ENCODE data around the gene ZCCHC24.

The ZCCHC24 gene

DNA sequence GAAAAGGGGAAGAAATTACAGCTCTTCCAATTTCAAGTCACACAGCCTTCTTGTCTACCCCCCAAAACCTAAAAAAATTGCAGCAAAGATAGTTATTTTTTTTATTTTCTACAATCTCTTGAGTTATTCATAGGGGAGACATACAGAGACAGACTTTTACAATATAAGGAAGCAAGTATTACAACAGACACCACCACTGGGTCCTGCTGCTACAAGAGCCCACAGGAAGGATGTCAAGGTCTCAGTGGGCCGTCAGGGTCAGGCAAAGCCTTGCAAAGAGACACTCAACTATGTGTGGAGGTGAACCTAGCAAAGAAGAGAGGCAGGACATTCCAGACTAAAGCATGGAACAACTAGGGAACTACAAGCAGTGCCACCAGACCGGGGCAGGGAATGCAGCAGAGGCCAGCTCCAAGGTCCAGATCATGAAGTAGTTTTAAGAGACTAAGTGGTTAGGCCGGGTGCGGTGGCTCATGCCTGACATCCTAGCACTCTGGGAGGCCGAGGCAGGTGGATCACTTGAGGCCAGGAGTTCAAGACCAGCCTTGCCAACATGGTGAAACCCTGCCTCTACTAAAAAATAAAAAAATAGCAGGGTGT is 28.2 kb upstream of the ZCCHC24 start:
- Histone ChIP-seq H3K9me3 (ENCODE audit: control insufficient read depth in 2 of 2, low read length in 2 of 2) (no peaks in the 10 kb centered on the region), H3K36me3 (ENCODE audit: control insufficient read depth in 2 of 2, insufficient read depth in 2 of 2, low read length in 2 of 2) (no peaks in the 10 kb centered on the region), H3K9ac (ENCODE audit: low read depth in 1 of 2, low read length in 2 of 2) (no peak overlapping the region), H3K27ac (ENCODE audit: low read depth in 2 of 2, low read length in 2 of 2) (no peak overlapping the region), H3K4me3 (ENCODE audit: low read length in 2 of 2) (no peak overlapping the region), H3K4me1 (ENCODE audit: control insufficient read depth in 2 of 2, insufficient read depth in 2 of 2, low read length in 2 of 2) (no peaks in the 10 kb centered on the region), H3K27me3 (ENCODE audit: control insufficient read depth in 2 of 2, insufficient read depth in 2 of 2, low read length in 2 of 2) (no peaks in the 10 kb centered on the region)

DNA sequence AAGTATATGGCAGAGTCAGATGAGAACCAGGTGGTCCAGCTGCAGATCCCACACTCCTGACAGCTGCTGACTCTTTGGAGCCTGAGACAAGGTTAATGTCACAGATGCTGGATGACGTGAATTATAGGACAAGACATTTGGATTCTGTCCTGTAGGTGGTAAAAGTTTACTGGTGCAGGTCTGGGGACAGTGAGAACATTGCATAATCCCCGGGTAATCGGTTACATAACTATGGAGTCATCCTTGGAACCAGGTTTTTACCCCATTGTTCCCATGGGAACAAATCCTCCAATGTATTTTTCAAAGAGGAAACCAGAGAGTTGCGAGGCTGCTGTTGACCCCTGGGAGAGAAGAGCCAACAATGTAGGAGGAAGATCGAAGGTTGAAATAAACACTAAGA is 27.5 kb upstream of the ZCCHC24 start:
- Histone ChIP-seq H3K27me3 (ENCODE audit: control insufficient read depth in 2 of 2, insufficient read depth in 2 of 2, low read length in 2 of 2) (no peaks in the 10 kb centered on the region), H3K9ac (ENCODE audit: low read depth in 1 of 2, low read length in 2 of 2) (no peak overlapping the region), H3K9me3 (ENCODE audit: control insufficient read depth in 2 of 2, low read length in 2 of 2) (no peaks in the 10 kb centered on the region), H3K4me3 (ENCODE audit: low read length in 2 of 2) (no peak overlapping the region), H3K4me1 (ENCODE audit: control insufficient read depth in 2 of 2, insufficient read depth in 2 of 2, low read length in 2 of 2) (no peaks in the 10 kb centered on the region), H3K27ac (ENCODE audit: low read depth in 2 of 2, low read length in 2 of 2) (no peak overlapping the region), H3K36me3 (ENCODE audit: control insufficient read depth in 2 of 2, insufficient read depth in 2 of 2, low read length in 2 of 2) (no peaks in the 10 kb centered on the region)

DNA sequence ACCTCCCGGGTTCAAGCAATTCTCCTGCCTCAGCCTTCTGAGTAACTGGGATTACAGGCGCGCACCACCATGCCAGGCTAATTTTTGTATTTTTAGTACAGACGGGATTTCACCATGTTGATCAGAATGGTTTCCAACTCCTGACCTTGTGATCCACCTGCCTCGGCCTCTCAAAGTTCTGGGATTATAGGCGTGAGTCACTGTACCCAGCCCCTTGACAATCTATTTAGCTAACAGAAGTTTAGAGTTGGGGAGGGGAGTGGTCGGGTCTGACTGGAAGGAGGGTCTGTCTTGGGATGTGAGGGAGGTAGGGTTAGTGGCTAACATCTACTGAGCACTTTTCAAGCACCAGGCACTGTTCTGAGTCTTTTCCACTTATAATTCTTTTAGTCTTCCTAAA is 27.0 kb upstream of the ZCCHC24 start:
- Histone ChIP-seq H3K27ac (ENCODE audit: low read depth in 2 of 2, low read length in 2 of 2) (no peak overlapping the region), H3K27me3 (ENCODE audit: control insufficient read depth in 2 of 2, insufficient read depth in 2 of 2, low read length in 2 of 2) (no peaks in the 10 kb centered on the region), H3K4me1 (ENCODE audit: control insufficient read depth in 2 of 2, insufficient read depth in 2 of 2, low read length in 2 of 2) (no peaks in the 10 kb centered on the region), H3K9ac (ENCODE audit: low read depth in 1 of 2, low read length in 2 of 2) (no peak overlapping the region), H3K36me3 (ENCODE audit: control insufficient read depth in 2 of 2, insufficient read depth in 2 of 2, low read length in 2 of 2) (no peaks in the 10 kb centered on the region), H3K4me3 (ENCODE audit: low read length in 2 of 2) (no peak overlapping the region), H3K9me3 (ENCODE audit: control insufficient read depth in 2 of 2, low read length in 2 of 2) (no peaks in the 10 kb centered on the region)

DNA sequence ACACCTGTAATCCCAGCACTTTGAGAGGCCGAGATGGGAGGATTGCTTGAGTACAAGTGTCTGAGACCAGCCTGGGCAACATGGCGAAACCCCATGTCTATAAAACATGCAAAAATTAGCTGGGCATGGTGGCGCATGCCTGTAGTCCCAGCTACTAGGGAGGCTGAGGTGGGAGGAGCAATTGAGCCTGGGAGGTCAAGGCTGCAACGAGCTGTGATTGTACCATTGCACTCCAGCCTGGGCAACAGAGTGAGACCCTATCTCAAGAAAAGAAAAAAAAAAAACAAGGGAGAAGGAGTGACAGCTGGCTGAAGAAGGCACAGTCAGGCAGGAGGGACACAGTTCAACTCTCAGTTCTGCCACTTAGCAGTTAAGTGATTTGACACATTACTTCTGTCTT is 26.4 kb upstream of the ZCCHC24 start:
- Histone ChIP-seq H3K4me1 (ENCODE audit: control insufficient read depth in 2 of 2, insufficient read depth in 2 of 2, low read length in 2 of 2) (no peaks in the 10 kb centered on the region), H3K4me3 (ENCODE audit: low read length in 2 of 2) (no peak overlapping the region), H3K9me3 (ENCODE audit: control insufficient read depth in 2 of 2, low read length in 2 of 2) (no peaks in the 10 kb centered on the region), H3K36me3 (ENCODE audit: control insufficient read depth in 2 of 2, insufficient read depth in 2 of 2, low read length in 2 of 2) (no peaks in the 10 kb centered on the region), H3K27ac (ENCODE audit: low read depth in 2 of 2, low read length in 2 of 2) (no peak overlapping the region), H3K27me3 (ENCODE audit: control insufficient read depth in 2 of 2, insufficient read depth in 2 of 2, low read length in 2 of 2) (no peaks in the 10 kb centered on the region), H3K9ac (ENCODE audit: low read depth in 1 of 2, low read length in 2 of 2) (no peak overlapping the region)

DNA sequence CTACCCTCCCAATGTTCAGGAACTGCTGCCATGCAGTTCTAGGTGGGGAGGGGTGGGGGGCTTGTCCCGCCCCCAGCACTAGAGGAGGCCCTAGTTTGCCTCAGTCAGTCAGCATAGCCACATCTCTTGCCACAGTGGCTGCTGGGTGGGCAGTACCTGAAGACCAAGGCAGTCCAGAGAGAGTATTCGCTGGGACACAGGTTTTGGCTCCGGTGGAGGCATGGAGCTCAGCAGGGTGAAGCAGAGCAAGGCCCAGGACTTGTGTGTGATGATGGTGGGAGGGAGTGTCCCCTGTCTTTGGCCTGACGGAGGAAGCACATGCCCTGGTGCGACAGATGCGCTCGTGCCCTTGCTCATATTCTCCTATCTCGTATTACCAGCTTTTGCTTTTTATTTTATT is 24.7 kb upstream of the ZCCHC24 start:
- H3K36me3 ChIP-seq (ENCODE audit: control insufficient read depth in 2 of 2, insufficient read depth in 2 of 2, low read length in 2 of 2) = no peaks in the 10 kb centered on the region
- no peaks in the 10 kb centered on the region for H3K27me3 ChIP-seq (ENCODE audit: control insufficient read depth in 2 of 2, insufficient read depth in 2 of 2, low read length in 2 of 2)
- H3K27ac ChIP-seq (ENCODE audit: low read depth in 2 of 2, low read length in 2 of 2) = no peak overlapping the region
- no peaks in the 10 kb centered on the region for H3K9me3 ChIP-seq (ENCODE audit: control insufficient read depth in 2 of 2, low read length in 2 of 2)
- H3K4me3 ChIP-seq (ENCODE audit: low read length in 2 of 2) = no peak overlapping the region
- no peak overlapping the region for H3K9ac ChIP-seq (ENCODE audit: low read depth in 1 of 2, low read length in 2 of 2)
- H3K4me1 ChIP-seq (ENCODE audit: control insufficient read depth in 2 of 2, insufficient read depth in 2 of 2, low read length in 2 of 2) = no peaks in the 10 kb centered on the region

DNA sequence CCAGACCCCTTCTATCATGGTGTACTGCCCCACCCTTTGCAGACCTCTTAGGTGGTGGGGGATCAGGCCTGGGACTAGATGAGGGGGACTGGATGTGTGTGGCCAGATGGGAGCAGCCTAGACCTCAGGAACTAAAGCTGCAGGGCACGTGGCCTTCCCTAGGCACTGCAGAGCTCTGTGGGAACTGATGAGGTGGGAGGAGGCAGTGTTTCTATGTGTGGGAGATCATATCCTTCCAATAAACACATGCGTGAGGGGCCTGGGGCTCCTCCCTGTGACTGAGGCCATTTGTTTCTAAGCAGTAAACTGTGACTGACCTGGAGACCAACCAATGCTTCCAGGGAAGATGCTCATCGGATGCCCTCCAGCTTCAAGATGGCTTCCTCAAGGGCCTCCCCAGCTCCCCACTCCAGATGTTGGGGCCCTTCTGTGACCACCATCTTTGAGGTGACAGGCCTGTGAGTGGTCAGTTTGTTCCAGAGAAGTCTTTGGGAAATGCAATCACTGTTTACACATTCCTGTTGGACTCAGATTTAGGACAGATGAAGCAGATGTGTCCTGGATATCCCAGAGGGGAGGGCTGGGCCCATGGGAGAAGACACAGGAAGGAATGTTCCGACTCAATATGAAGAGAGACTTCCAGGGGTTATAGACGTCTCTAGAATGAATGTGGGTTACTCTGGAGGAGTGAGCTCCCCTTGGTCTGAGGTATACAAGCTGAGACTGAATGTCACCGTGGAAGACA is 23.6 kb upstream of the ZCCHC24 start:
- no peaks in the 10 kb centered on the region for H3K27me3 ChIP-seq (ENCODE audit: control insufficient read depth in 2 of 2, insufficient read depth in 2 of 2, low read length in 2 of 2)
- no peaks in the 10 kb centered on the region for H3K9me3 ChIP-seq (ENCODE audit: control insufficient read depth in 2 of 2, low read length in 2 of 2)
- H3K27ac ChIP-seq (ENCODE audit: low read depth in 2 of 2, low read length in 2 of 2) = peak overlapping the region in 1 of 2 donors; percentile 25
- H3K4me3 ChIP-seq (ENCODE audit: low read length in 2 of 2) = no peak overlapping the region
- no peak overlapping the region for H3K9ac ChIP-seq (ENCODE audit: low read depth in 1 of 2, low read length in 2 of 2)
- no peaks in the 10 kb centered on the region for H3K36me3 ChIP-seq (ENCODE audit: control insufficient read depth in 2 of 2, insufficient read depth in 2 of 2, low read length in 2 of 2)
- no peaks in the 10 kb centered on the region for H3K4me1 ChIP-seq (ENCODE audit: control insufficient read depth in 2 of 2, insufficient read depth in 2 of 2, low read length in 2 of 2)

DNA sequence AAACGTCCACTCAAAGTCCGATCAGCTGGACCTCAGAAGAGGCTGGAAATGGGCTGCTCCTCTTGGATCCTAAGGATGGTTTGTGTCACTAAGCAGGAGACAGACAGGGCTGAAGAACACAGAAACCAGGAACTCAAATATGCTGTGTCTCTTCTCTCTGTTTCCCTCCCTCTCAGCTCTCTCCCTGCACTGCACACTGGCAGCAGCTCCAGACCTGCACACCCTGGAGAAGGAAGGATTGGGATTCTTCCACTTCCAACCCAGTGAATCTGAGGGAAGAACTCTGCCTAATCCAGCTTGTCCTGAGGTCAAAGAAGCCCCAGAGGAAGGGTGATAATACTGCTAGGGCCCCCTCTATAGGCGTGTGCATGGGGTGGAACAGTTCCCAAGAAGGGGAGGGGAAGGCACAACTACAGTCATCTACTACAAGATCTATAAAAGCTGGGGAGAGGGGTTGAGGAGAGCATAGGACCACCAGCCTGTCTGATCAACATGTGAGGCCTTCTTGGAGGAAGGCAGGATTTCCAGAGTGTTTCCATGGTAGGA is 22.7 kb upstream of the ZCCHC24 start:
- Histone ChIP-seq H3K27ac (ENCODE audit: low read depth in 2 of 2, low read length in 2 of 2) (peak overlapping the region; percentile 25 to 43), H3K4me1 (ENCODE audit: control insufficient read depth in 2 of 2, insufficient read depth in 2 of 2, low read length in 2 of 2) (no peaks in the 10 kb centered on the region), H3K4me3 (ENCODE audit: low read length in 2 of 2) (no peak overlapping the region), H3K27me3 (ENCODE audit: control insufficient read depth in 2 of 2, insufficient read depth in 2 of 2, low read length in 2 of 2) (no peaks in the 10 kb centered on the region), H3K36me3 (ENCODE audit: control insufficient read depth in 2 of 2, insufficient read depth in 2 of 2, low read length in 2 of 2) (no peaks in the 10 kb centered on the region), H3K9me3 (ENCODE audit: control insufficient read depth in 2 of 2, low read length in 2 of 2) (no peaks in the 10 kb centered on the region), H3K9ac (ENCODE audit: low read depth in 1 of 2, low read length in 2 of 2) (no peak overlapping the region)

DNA sequence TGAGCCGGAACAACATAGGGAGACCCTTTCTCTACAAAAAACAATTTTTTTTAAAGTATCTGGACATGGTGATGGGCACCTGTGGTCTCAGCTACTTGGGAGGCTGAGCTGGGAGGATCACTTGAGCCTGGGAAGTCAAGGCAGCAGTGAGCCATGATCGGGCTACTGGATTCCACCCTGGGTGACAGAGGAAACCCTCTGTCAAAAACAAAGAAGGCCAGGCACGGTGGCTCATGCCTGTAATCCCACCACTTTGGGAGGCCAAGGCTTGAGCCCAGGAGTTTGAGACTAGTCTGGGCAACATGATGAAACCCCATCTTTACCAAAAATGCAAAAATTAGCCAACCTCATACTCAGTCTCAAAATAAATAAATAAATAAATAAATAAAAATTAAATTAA is 19.9 kb upstream of the ZCCHC24 start:
- Histone ChIP-seq H3K27me3 (ENCODE audit: control insufficient read depth in 2 of 2, insufficient read depth in 2 of 2, low read length in 2 of 2) (no peaks in the 10 kb centered on the region), H3K4me1 (ENCODE audit: control insufficient read depth in 2 of 2, insufficient read depth in 2 of 2, low read length in 2 of 2) (no peaks in the 10 kb centered on the region), H3K9me3 (ENCODE audit: control insufficient read depth in 2 of 2, low read length in 2 of 2) (no peaks in the 10 kb centered on the region), H3K4me3 (ENCODE audit: low read length in 2 of 2) (no peak overlapping the region), H3K36me3 (ENCODE audit: control insufficient read depth in 2 of 2, insufficient read depth in 2 of 2, low read length in 2 of 2) (no peaks in the 10 kb centered on the region), H3K9ac (ENCODE audit: low read depth in 1 of 2, low read length in 2 of 2) (no peak overlapping the region), H3K27ac (ENCODE audit: low read depth in 2 of 2, low read length in 2 of 2) (no peak overlapping the region)

DNA sequence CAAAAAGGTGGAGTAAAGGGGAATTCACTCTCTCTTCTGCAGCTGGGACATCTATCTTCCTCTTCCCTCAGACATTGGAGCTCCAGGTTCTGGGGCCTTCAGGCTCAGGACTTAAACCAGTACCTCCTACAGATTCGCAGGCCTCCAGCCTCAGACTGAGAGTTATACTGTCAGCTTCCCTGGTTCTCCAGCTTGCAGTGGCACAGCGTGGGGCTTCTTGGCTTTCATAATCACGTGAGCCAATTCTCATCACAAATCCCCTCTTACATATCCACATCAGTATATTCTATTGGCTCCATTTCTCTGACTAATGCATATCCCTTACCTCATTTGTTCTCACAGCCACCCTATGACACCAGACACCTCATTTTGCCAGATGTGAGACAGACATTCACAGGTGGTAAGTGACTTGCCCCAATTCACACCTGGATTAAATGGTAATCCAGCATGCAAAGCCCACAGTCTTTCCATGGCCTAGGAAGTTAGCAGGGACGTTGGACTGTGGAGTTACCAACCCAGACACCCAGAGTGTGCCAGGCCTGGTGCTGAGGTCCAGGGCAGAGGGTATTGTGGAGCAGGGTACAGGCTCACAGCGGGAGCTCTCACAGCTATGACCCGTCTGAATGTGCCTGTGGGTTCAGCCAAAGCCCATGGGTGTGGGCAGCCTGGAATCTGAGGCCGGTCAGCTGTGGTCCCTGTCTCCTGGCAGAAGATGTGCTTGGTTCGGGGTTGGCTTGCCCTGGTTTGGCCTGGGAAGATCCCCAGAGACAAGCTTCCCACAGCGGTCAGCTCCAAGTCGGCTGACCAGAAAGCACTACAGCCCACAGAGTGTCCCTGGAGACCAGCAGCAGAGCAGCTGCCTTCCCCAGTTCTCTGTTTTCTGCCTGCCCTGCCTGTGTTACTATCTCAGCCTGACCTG is 18.4 kb upstream of the ZCCHC24 start:
- Histone ChIP-seq H3K4me1 (ENCODE audit: control insufficient read depth in 2 of 2, insufficient read depth in 2 of 2, low read length in 2 of 2) (no peaks in the 10 kb centered on the region), H3K36me3 (ENCODE audit: control insufficient read depth in 2 of 2, insufficient read depth in 2 of 2, low read length in 2 of 2) (no peaks in the 10 kb centered on the region), H3K27me3 (ENCODE audit: control insufficient read depth in 2 of 2, insufficient read depth in 2 of 2, low read length in 2 of 2) (no peaks in the 10 kb centered on the region), H3K9me3 (ENCODE audit: control insufficient read depth in 2 of 2, low read length in 2 of 2) (no peaks in the 10 kb centered on the region), H3K9ac (ENCODE audit: low read depth in 1 of 2, low read length in 2 of 2) (no peak overlapping the region), H3K27ac (ENCODE audit: low read depth in 2 of 2, low read length in 2 of 2) (no peak overlapping the region), H3K4me3 (ENCODE audit: low read length in 2 of 2) (no peak overlapping the region)

DNA sequence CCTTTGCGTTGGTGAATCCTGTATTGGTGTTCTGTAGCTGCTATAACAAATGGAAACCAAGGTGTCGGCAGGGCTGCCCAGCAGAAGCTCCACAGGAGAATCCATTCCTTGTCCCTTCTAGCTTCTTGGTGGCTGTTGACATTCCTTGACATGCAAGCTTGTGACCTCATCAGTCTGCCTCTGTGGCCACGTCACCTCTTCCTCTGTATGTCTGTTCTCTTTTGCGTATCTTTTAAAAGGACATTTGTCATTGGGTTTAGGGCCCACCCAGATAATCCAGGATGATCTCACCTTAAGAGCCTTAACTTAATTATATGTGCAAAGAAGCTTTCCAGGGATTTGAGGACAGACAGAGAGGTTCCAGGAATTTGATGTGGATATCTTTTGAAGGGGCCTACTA is 15.3 kb upstream of the ZCCHC24 start:
- no peak overlapping the region for H3K27ac ChIP-seq (ENCODE audit: low read depth in 2 of 2, low read length in 2 of 2)
- H3K27me3 ChIP-seq (ENCODE audit: control insufficient read depth in 2 of 2, insufficient read depth in 2 of 2, low read length in 2 of 2) = no peaks in the 10 kb centered on the region
- no peaks in the 10 kb centered on the region for H3K9me3 ChIP-seq (ENCODE audit: control insufficient read depth in 2 of 2, low read length in 2 of 2)
- no peaks in the 10 kb centered on the region for H3K36me3 ChIP-seq (ENCODE audit: control insufficient read depth in 2 of 2, insufficient read depth in 2 of 2, low read length in 2 of 2)
- no peak overlapping the region for H3K4me3 ChIP-seq (ENCODE audit: low read length in 2 of 2)
- no peak overlapping the region for H3K9ac ChIP-seq (ENCODE audit: low read depth in 1 of 2, low read length in 2 of 2)
- no peaks in the 10 kb centered on the region for H3K4me1 ChIP-seq (ENCODE audit: control insufficient read depth in 2 of 2, insufficient read depth in 2 of 2, low read length in 2 of 2)
